Left lung (tissue), 10 donors: ENCODE results near the gene FILIP1L. TPM values are rescaled to one million over a fixed set of nuclear protein-coding genes. Genes with fewer than 3 reads are reported as not detected.

Experiments
- ATAC-seq: fragments of 200-7000 bp; cut with Tn5 transposase; one replicate; pipeline ENCODE4 v1.9.1; 2020; ENCODE audit warnings: moderate library complexity
- DNase-seq, 4 donors: peaks; one replicate each; pipeline ENCODE4 v3.0.0-alpha.2; 2013 to 2020
- H3K27ac ChIP-seq, 2 donors: fragments of 200-600 bp; sonication (generic) in 1 of 2; one replicate each; pipeline versions ENCODE4 v1.5.0 to v1.8.0; 2020 to 2021
- H3K27me3 ChIP-seq, 2 donors: fragments of 200-600 bp; sonication (generic) in 1 of 2; one replicate each; pipeline versions ENCODE4 v1.5.0 to v1.8.0; 2020 to 2021
- H3K36me3 ChIP-seq, 2 donors: fragments of 200-600 bp; sonication (generic) in 1 of 2; one replicate each; pipeline versions ENCODE4 v1.5.0 to v1.8.0; 2020 to 2021
- H3K4me1 ChIP-seq, 2 donors: fragments of 200-600 bp; one replicate each; pipeline ENCODE4 v1.8.0; 2021
- H3K4me3 ChIP-seq, 2 donors: fragments of 200-600 bp; sonication (generic) in 1 of 2; one replicate each; pipeline versions ENCODE4 v1.5.0 to v1.8.0; 2020 to 2021; ENCODE audit warnings: mild to moderate bottlenecking in 1 of 2
- H3K9me3 ChIP-seq, 2 donors: fragments of 200-600 bp; sonication (generic) in 1 of 2; one replicate each; pipeline versions ENCODE4 v1.5.0 to v1.8.0; 2020 to 2021
- intact Hi-C, 2 donors: fragments of 100-400 bp; cut with DNase I; formaldehyde crosslinking; loops; one replicate each; pipeline versions ENCODE4 v1.11.2 to v1.14.2; 2022
- polyA plus RNA-seq, 6 donors: library from polyadenylated mRNA; unstranded; fragments of 120-200 nt; gene quantifications; one replicate each; pipeline ENCODE4 v1.2.1, GENCODE V29; 2013; ENCODE audit not compliant: insufficient read length in 6 of 6
- total RNA-seq, 2 donors: library from RNA; stranded (reverse); fragmentation: NEBNext Ultra II Directional; extraction: Animal tissue kit (Norgen Biotek cat#: 25700); gene quantifications; one replicate each; pipeline ENCODE4 v1.2.1, GENCODE V29; 2021
- TF ChIP-seq, protein P1 (sequence below), 2 donors: fragments of 200-600 bp; sonication (generic) in 1 of 2; IDR thresholded peaks; one replicate each; pipeline versions ENCODE4 v1.5.0 to v1.8.0; 2021; ENCODE audit warnings: antibody characterized with exemption in 2 of 2
- donor health status: DM: no; HTN: yes; CAD: no.
- donor health status: DM: no; HTN: no; CAD: no.

The FILIP1L gene
- total and polyA plus RNA-seq, 8 donors: 10.6 to 68.9 (median 14.8) TPM

- H3K36me3 ChIP-seq: no peaks in the 10 kb centered on the region
- intact Hi-C loops: no loop called here
- DNase-seq (no peak), ATAC-seq (no peak)
- H3K27ac ChIP-seq: peak overlapping the region; percentile 87 to 88
- H3K4me1 ChIP-seq: peaks cover 2 to 53% of the 10 kb centered on the region in 2 donors
- TF ChIP-seq, protein P1, sequence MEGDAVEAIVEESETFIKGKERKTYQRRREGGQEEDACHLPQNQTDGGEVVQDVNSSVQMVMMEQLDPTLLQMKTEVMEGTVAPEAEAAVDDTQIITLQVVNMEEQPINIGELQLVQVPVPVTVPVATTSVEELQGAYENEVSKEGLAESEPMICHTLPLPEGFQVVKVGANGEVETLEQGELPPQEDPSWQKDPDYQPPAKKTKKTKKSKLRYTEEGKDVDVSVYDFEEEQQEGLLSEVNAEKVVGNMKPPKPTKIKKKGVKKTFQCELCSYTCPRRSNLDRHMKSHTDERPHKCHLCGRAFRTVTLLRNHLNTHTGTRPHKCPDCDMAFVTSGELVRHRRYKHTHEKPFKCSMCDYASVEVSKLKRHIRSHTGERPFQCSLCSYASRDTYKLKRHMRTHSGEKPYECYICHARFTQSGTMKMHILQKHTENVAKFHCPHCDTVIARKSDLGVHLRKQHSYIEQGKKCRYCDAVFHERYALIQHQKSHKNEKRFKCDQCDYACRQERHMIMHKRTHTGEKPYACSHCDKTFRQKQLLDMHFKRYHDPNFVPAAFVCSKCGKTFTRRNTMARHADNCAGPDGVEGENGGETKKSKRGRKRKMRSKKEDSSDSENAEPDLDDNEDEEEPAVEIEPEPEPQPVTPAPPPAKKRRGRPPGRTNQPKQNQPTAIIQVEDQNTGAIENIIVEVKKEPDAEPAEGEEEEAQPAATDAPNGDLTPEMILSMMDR (IDR thresholded peaks at IDR 0.05): no peak
- peak overlapping the region in 1 of 2 donors; percentile 59 for H3K4me3 ChIP-seq
- no peaks in the 10 kb centered on the region for H3K27me3 ChIP-seq
- no peaks in the 10 kb centered on the region for H3K9me3 ChIP-seq
Measured at GRCh38 chr3:99877031-99877579, 237.2 kb downstream of the FILIP1L start.

- Histone ChIP-seq H3K36me3 (no peaks in the 10 kb centered on the region), H3K4me1 (peaks cover 2 to 49% of the 10 kb centered on the region in 2 donors), H3K9me3 (no peaks in the 10 kb centered on the region), H3K4me3 (peak overlapping the region; percentile 53 to 59), H3K27ac (peak overlapping the region; percentile 87 to 88), H3K27me3 (no peaks in the 10 kb centered on the region)
- TF ChIP-seq, protein P1 (IDR thresholded peaks at IDR 0.05): peak in 1 of 2 donors; percentile 13
- ATAC-seq (peak; percentile 96), DNase-seq (peak; percentile 81 to 96 (median 88))
- intact Hi-C loops: no loop called here
Measured at GRCh38 chr3:99875929-99876841, 238.1 kb downstream of the FILIP1L start.

GRCh38 chr3:99875581-99875928 is 238.7 kb downstream of the FILIP1L start:
- Histone ChIP-seq H3K4me1 (peaks cover 0 to 46% of the 10 kb centered on the region in 2 donors), H3K27me3 (no peaks in the 10 kb centered on the region), H3K4me3 (peak overlapping the region; percentile 53 to 59), H3K27ac (peak overlapping the region; percentile 87 to 88), H3K36me3 (no peaks in the 10 kb centered on the region), H3K9me3 (no peaks in the 10 kb centered on the region)
- peak in 1 of 4 donors; percentile 60 for DNase-seq
- intact Hi-C loops: no loop called here
- TF ChIP-seq, protein P1 (IDR thresholded peaks at IDR 0.05): no peak
- peak; percentile 66 for ATAC-seq

DNA sequence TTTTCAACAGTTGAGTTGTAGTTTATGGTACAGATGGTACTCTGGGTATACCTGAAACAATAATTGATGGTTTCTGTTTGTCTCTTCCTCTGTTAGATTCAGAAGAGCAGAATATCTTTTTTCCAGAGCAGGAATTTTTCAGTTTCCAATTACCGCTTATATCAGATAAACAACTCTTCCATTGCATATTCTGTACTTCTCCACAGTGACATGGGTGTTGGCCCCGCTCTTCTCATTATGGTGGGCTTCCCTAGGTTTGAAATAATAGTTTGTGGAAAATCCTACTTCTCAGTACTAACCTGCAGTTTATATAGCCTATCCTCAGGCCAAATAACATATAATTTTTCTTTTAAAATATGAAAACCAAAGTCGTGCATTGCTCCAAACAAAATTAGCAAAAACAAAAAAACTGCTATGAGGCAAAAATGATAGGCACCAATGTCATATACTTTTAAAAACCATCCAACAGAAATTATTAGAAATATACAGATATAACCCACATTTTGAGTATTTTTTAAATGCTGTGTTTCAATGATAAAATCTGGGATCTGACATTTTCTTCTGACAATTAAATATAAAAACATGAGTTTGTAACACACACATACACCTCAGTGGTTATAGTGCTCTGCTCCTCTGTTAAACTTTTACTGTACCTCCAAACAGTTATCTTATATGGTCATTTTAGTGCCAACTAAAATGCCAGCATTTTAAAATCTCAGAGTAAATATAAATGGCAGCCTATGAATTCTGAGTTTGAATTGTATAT is 239.9 kb downstream of the FILIP1L start:
- Histone ChIP-seq H3K27ac (peak overlapping the region; percentile 87 to 88), H3K27me3 (no peaks in the 10 kb centered on the region), H3K4me3 (peak overlapping the region; percentile 53 to 59), H3K36me3 (no peaks in the 10 kb centered on the region), H3K4me1 (peaks cover 0 to 46% of the 10 kb centered on the region in 2 donors), H3K9me3 (no peaks in the 10 kb centered on the region)
- intact Hi-C loops: no loop called here
- TF ChIP-seq, protein P1 (IDR thresholded peaks at IDR 0.05): no peak
- DNase-seq (no peak), ATAC-seq (no peak)
